GM12878 (cell line): ENCODE data around the gene SORBS1. TPM values are rescaled to one million over a fixed set of nuclear protein-coding genes. Genes with fewer than 3 reads are reported as not detected.

ENCODE experiments used
- ATF7 ChIP-seq: fragments of 450-650 bp; IDR thresholded peaks from 2 replicates; pipeline ENCODE4 v1.6.1; 2016; ENCODE audit warnings: low read depth, mild to moderate bottlenecking
- BHLHE40 ChIP-seq, 2 experiments: fragments of 450-650 bp in 1 of 2; IDR thresholded peaks; 2 replicates each; pipeline ENCODE4 v1.6.1; 2011 to 2017; ENCODE audit warnings: low read depth in 2 of 2, borderline replicate concordance in 1 of 2, improper control_type of control experiment in 1 of 2, low read length in 1 of 2, mild to moderate bottlenecking in 1 of 2
- CHD1 ChIP-seq: IDR thresholded peaks from 2 replicates; pipeline ENCODE4 v1.6.1; 2012; ENCODE audit warnings: low read depth, low read length, improper control_type of control experiment
- DPF2 ChIP-seq: fragments of 450-650 bp; IDR thresholded peaks from 2 replicates; pipeline ENCODE4 v1.6.1; 2017; ENCODE audit warnings: mild to moderate bottlenecking
- EP300 ChIP-seq, 2 experiments: fragments of 150-350 bp in 1 of 2; IDR thresholded peaks; 2 replicates each; pipeline ENCODE4 v1.6.1; 2011 to 2012; ENCODE audit warnings: low read depth in 2 of 2, low read length in 2 of 2, borderline replicate concordance in 1 of 2, improper control_type of control experiment in 1 of 2, inconsistent platforms in 1 of 2; ENCODE audit not compliant: control insufficient read depth in 1 of 2
- IKZF1 ChIP-seq: fragments of 450-650 bp; conservative IDR thresholded peaks from 2 replicates; pipeline ENCODE4 v1.6.1; 2017; ENCODE audit warnings: antibody characterized with exemption, mild to moderate bottlenecking
- MEF2A ChIP-seq: IDR thresholded peaks from 2 replicates; pipeline ENCODE4 v1.6.1; 2011; ENCODE audit warnings: low read depth, mild to moderate bottlenecking, low read length, moderate library complexity; ENCODE audit not compliant: insufficient read depth
- NBN ChIP-seq: fragments of 450-650 bp; IDR thresholded peaks from 2 replicates; pipeline ENCODE4 v1.6.1; 2016
- NFYB ChIP-seq: IDR thresholded peaks from 2 replicates; pipeline ENCODE4 v1.6.1; 2011; ENCODE audit warnings: low read depth, mild to moderate bottlenecking, low read length, improper control_type of control experiment, moderate library complexity; ENCODE audit not compliant: insufficient read depth
- RUNX3 ChIP-seq: IDR thresholded peaks from 2 replicates; pipeline ENCODE4 v1.6.1; 2012; ENCODE audit warnings: low read length, inconsistent platforms
- TCF3 ChIP-seq: IDR thresholded peaks from 2 replicates; pipeline ENCODE4 v1.6.1; 2012; ENCODE audit warnings: low read depth, mild to moderate bottlenecking, low read length, borderline replicate concordance; ENCODE audit not compliant: insufficient read depth
- WRNIP1 ChIP-seq: IDR thresholded peaks from 2 replicates; pipeline ENCODE4 v1.6.1; 2011; ENCODE audit warnings: low read depth, low read length, improper control_type of control experiment, borderline replicate concordance
- YBX1 ChIP-seq: fragments of 450-650 bp; IDR thresholded peaks from 2 replicates; pipeline ENCODE4 v1.6.1; 2016; ENCODE audit warnings: antibody characterized with exemption
- ZBED1 ChIP-seq: IDR thresholded peaks from 2 replicates; pipeline ENCODE4 v1.6.1; 2016; ENCODE audit warnings: borderline replicate concordance
- polyA plus RNA-seq, 11 experiments: library from polyadenylated mRNA; depleted of rRNA in 4 of 11; unstranded in 6 of 11; stranded (reverse) in 5 of 11; fragments of >200 nt; fragmentation: Nextera tagmentation in 4 of 11; fragmentation: Illumina TruSeq in 1 of 11; extraction: Ambion mirVana in 4 of 11; extraction: Trizol in 1 of 11; gene quantifications; 1 replicate in 1 of 11; 2 replicates in 10 of 11; pipeline versions ENCODE4 v1.2.1 to v1.2.3, GENCODE V29; 2011 to 2016; ENCODE audit warnings: inconsistent platforms in 2 of 11, missing spikeins in 2 of 11, low read depth in 1 of 11
- total RNA-seq, 4 experiments: library from RNA; depleted of rRNA in 3 of 4; stranded (reverse); fragments of >200 nt in 3 of 4; fragmentation: Illumina TruSeq in 1 of 4; extraction: Trizol in 1 of 4; gene quantifications; 2 replicates each; pipeline versions ENCODE4 v1.2.1 to v1.2.3, GENCODE V29; 2013 to 2021
- TF ChIP-seq, protein P1 (sequence below): IDR thresholded peaks from 2 replicates; pipeline ENCODE4 v1.6.1; 2012; ENCODE audit warnings: improper control_type of control experiment, low read depth, low read length; ENCODE audit not compliant: insufficient replicate concordance
- TF ChIP-seq, protein P2 (sequence below): IDR thresholded peaks from 2 replicates; pipeline ENCODE4 v1.6.1; 2012; ENCODE audit warnings: low read length, inconsistent platforms
- TF ChIP-seq, protein P3 (sequence below): IDR thresholded peaks from 2 replicates; pipeline ENCODE4 v1.6.1; 2011; ENCODE audit warnings: borderline replicate concordance, low read depth, mild to moderate bottlenecking, moderate library complexity, low read length; ENCODE audit not compliant: insufficient read depth, poor library complexity, severe bottlenecking
- TF ChIP-seq, protein P4 (sequence below): fragments of 450-650 bp; IDR thresholded peaks from 2 replicates; pipeline ENCODE4 v1.6.1; 2017; ENCODE audit warnings: borderline replicate concordance
- TF ChIP-seq, protein P5 (sequence below): fragments of 450-650 bp; IDR thresholded peaks from 2 replicates; pipeline ENCODE4 v1.6.1; 2017; ENCODE audit warnings: low read depth, mild to moderate bottlenecking, moderate library complexity

SORBS1 gene
- total and polyA plus RNA-seq, 10 of the 15 experiments (the other 5 are each of a cell fraction or from before 2014, with no cell fraction given), result 0.13 to 0.75 (median 0.39) TPM

DNA sequence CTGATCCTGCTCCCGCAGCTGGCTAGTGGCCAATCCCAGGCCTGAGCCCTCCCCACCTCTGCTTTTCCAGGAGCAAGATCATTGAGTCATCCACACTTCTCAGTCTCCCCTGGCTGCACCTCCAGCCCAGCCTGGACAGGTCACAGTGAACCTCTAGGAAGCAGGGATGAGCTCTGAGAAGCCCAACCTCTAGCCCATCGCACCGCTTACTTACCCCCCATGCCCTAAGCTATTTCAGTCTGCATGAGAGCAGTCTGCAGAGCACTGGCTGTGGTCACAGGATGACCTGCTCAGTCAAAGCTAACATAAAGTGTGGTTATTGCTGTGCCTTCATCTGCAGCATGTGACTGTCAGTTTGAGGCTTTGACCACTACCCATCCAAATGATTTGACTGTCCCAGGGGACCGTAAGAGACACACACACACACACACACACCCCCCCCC is 129.2 kb downstream of the SORBS1 start (continued):
- TF ChIP-seq RUNX3 (peak; percentile 99), WRNIP1 (no peak), CHD1 (no peak), BHLHE40 (IDR thresholded peaks at IDR 0.05; ENCODE audit: borderline replicate concordance in 1 of 2, low read depth in 2 of 2, low read length in 1 of 2) (peak; percentile 90 to 91), YBX1 (no peak), DPF2 (no peak), TCF3 (0 out of 2 replicates have a peak, but pooled peaks have one; percentile 42), ATF7 (peak; percentile 36; the same call in 1 of the 2 replicates), EP300 (IDR thresholded peaks at IDR 0.05; ENCODE audit: borderline replicate concordance in 1 of 2, control insufficient read depth in 1 of 2, low read depth in 2 of 2, low read length in 2 of 2) (peak; percentile 60 to 63), IKZF1 (peak; percentile 53; the same call in 1 of the 2 replicates), NBN (peak; percentile 53; the same call in 1 of the 2 replicates), MEF2A (peak; percentile 70), ZBED1 (peak; percentile 45; the same call in 1 of the 2 replicates), NFYB (no peak)
- TF ChIP-seq, protein P1, sequence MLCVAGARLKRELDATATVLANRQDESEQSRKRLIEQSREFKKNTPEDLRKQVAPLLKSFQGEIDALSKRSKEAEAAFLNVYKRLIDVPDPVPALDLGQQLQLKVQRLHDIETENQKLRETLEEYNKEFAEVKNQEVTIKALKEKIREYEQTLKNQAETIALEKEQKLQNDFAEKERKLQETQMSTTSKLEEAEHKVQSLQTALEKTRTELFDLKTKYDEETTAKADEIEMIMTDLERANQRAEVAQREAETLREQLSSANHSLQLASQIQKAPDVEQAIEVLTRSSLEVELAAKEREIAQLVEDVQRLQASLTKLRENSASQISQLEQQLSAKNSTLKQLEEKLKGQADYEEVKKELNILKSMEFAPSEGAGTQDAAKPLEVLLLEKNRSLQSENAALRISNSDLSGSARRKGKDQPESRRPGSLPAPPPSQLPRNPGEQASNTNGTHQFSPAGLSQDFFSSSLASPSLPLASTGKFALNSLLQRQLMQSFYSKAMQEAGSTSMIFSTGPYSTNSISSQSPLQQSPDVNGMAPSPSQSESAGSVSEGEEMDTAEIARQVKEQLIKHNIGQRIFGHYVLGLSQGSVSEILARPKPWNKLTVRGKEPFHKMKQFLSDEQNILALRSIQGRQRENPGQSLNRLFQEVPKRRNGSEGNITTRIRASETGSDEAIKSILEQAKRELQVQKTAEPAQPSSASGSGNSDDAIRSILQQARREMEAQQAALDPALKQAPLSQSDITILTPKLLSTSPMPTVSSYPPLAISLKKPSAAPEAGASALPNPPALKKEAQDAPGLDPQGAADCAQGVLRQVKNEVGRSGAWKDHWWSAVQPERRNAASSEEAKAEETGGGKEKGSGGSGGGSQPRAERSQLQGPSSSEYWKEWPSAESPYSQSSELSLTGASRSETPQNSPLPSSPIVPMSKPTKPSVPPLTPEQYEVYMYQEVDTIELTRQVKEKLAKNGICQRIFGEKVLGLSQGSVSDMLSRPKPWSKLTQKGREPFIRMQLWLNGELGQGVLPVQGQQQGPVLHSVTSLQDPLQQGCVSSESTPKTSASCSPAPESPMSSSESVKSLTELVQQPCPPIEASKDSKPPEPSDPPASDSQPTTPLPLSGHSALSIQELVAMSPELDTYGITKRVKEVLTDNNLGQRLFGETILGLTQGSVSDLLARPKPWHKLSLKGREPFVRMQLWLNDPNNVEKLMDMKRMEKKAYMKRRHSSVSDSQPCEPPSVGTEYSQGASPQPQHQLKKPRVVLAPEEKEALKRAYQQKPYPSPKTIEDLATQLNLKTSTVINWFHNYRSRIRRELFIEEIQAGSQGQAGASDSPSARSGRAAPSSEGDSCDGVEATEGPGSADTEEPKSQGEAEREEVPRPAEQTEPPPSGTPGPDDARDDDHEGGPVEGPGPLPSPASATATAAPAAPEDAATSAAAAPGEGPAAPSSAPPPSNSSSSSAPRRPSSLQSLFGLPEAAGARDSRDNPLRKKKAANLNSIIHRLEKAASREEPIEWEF, result no peak
- TF ChIP-seq, protein P2, sequence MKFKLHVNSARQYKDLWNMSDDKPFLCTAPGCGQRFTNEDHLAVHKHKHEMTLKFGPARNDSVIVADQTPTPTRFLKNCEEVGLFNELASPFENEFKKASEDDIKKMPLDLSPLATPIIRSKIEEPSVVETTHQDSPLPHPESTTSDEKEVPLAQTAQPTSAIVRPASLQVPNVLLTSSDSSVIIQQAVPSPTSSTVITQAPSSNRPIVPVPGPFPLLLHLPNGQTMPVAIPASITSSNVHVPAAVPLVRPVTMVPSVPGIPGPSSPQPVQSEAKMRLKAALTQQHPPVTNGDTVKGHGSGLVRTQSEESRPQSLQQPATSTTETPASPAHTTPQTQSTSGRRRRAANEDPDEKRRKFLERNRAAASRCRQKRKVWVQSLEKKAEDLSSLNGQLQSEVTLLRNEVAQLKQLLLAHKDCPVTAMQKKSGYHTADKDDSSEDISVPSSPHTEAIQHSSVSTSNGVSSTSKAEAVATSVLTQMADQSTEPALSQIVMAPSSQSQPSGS, result peak; percentile 78
- TF ChIP-seq, protein P3, sequence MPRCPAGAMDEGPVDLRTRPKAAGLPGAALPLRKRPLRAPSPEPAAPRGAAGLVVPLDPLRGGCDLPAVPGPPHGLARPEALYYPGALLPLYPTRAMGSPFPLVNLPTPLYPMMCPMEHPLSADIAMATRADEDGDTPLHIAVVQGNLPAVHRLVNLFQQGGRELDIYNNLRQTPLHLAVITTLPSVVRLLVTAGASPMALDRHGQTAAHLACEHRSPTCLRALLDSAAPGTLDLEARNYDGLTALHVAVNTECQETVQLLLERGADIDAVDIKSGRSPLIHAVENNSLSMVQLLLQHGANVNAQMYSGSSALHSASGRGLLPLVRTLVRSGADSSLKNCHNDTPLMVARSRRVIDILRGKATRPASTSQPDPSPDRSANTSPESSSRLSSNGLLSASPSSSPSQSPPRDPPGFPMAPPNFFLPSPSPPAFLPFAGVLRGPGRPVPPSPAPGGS, result peak; percentile 65
- TF ChIP-seq, protein P4, sequence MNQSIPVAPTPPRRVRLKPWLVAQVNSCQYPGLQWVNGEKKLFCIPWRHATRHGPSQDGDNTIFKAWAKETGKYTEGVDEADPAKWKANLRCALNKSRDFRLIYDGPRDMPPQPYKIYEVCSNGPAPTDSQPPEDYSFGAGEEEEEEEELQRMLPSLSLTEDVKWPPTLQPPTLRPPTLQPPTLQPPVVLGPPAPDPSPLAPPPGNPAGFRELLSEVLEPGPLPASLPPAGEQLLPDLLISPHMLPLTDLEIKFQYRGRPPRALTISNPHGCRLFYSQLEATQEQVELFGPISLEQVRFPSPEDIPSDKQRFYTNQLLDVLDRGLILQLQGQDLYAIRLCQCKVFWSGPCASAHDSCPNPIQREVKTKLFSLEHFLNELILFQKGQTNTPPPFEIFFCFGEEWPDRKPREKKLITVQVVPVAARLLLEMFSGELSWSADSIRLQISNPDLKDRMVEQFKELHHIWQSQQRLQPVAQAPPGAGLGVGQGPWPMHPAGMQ, result no peak
- TF ChIP-seq, protein P5, sequence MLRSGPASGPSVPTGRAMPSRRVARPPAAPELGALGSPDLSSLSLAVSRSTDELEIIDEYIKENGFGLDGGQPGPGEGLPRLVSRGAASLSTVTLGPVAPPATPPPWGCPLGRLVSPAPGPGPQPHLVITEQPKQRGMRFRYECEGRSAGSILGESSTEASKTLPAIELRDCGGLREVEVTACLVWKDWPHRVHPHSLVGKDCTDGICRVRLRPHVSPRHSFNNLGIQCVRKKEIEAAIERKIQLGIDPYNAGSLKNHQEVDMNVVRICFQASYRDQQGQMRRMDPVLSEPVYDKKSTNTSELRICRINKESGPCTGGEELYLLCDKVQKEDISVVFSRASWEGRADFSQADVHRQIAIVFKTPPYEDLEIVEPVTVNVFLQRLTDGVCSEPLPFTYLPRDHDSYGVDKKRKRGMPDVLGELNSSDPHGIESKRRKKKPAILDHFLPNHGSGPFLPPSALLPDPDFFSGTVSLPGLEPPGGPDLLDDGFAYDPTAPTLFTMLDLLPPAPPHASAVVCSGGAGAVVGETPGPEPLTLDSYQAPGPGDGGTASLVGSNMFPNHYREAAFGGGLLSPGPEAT, result peak; percentile 32; the same call in 1 of the 2 replicates
